Testis (tissue), 2 donors: ENCODE measurements around the gene RNF157.

ENCODE experiments used
- POLR2A ChIP-seq: fragments of 450-650 bp; IDR thresholded peaks from one replicate; pipeline ENCODE4 v1.6.1; 2017; ENCODE audit warnings: antibody characterized with exemption, mild to moderate bottlenecking, moderate library complexity
- TF ChIP-seq, protein P1 (sequence below), 3 experiments: fragments of 450-650 bp in 2 of 3; fragments of 200-600 bp in 1 of 3; sonication (generic) in 1 of 3; IDR thresholded peaks; one replicate each; pipeline ENCODE4 v1.5.1; 2016 to 2019; ENCODE audit warnings: antibody characterized with exemption in 3 of 3, mild to moderate bottlenecking in 2 of 3, moderate library complexity in 1 of 3

DNA sequence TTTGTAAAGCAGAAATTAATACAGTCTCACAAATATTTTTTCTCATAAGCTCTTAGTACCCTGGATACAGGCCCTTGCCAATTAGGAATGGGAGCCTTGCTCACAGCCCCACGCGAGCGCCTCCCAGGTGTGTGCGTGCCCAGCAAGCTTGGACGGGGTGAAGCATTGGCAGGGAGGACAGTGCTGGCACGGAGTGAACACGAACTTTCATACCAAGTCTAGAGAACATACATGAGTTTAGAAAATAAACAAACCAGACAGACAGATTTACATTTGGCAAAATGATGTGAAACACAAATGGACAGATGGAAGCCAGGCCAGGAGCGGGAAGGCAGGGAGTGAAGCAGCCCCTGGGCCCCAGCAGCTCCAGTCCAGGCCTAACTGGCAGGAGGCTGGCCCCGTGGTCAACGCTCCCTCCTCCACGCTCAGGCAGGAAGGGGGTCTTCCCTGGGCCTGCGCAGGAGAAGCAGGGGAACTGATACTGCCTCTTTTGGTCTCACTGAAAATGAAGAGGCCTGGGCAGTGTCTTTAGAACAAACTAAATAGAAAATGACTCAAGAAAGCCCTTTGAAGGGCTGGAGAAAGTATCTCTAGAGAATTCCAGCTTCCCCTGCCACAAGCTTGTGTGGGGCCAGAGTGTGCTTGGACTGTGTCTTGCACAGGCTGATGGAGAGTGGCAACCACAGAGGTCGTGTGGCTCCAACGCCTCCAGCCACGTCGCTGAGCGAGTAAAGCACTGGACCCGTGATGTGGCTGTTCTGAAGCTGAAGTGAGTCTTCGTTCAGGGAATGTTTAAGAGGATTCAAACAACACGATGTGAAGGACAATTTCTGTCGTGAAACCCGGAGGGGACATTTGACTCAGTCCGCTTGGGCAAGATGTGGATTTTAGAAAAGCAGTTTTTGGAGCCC, 89.3 kb downstream of the RNF157 start:
- TF ChIP-seq, protein P1, sequence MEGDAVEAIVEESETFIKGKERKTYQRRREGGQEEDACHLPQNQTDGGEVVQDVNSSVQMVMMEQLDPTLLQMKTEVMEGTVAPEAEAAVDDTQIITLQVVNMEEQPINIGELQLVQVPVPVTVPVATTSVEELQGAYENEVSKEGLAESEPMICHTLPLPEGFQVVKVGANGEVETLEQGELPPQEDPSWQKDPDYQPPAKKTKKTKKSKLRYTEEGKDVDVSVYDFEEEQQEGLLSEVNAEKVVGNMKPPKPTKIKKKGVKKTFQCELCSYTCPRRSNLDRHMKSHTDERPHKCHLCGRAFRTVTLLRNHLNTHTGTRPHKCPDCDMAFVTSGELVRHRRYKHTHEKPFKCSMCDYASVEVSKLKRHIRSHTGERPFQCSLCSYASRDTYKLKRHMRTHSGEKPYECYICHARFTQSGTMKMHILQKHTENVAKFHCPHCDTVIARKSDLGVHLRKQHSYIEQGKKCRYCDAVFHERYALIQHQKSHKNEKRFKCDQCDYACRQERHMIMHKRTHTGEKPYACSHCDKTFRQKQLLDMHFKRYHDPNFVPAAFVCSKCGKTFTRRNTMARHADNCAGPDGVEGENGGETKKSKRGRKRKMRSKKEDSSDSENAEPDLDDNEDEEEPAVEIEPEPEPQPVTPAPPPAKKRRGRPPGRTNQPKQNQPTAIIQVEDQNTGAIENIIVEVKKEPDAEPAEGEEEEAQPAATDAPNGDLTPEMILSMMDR (IDR thresholded peaks at IDR 0.05): no peak
- no peak for TF ChIP-seq POLR2A
